Calu3 (cell line): ENCODE measurements around the gene IL25. TPM values are rescaled to one million over a fixed set of nuclear protein-coding genes. Genes with fewer than 3 reads are reported as not detected.

Experiments
- BruUV-seq: library from RNA; stranded (reverse); fragments of 400-500 nt; replicated peaks from 2 replicates; lab custom pipeline; 2021; lab: Mats Ljungman, UMichigan
- CTCF ChIA-PET: fragments of 300-600 bp; sonication (Branson Sonifier 250); formaldehyde crosslinking; loops from one replicate; lab custom pipeline; 2022; ENCODE audit warnings: antibody characterized with exemption; lab: Charles Lee
- DNase-seq: peaks from one replicate; pipeline ENCODE4 v3.0.0; 2022
- H3K27ac Mint-ChIP-seq: one replicate; pipeline ENCODE4 v1.8.0; 2022; ENCODE audit warnings: mixed read lengths; ENCODE audit not compliant: unreplicated experiment
- H3K27me3 Mint-ChIP-seq: one replicate; pipeline ENCODE4 v1.8.0; 2022; ENCODE audit warnings: mixed read lengths; ENCODE audit not compliant: unreplicated experiment
- H3K36me3 Mint-ChIP-seq: one replicate; pipeline ENCODE4 v1.8.0; 2022; ENCODE audit warnings: mild to moderate bottlenecking, moderate library complexity, mixed read lengths; ENCODE audit not compliant: insufficient read depth, unreplicated experiment
- H3K4me1 Mint-ChIP-seq: one replicate; pipeline ENCODE4 v1.8.0; 2022; ENCODE audit warnings: mild to moderate bottlenecking, low read depth, mixed read lengths; ENCODE audit not compliant: unreplicated experiment
- H3K4me3 Mint-ChIP-seq: one replicate; pipeline ENCODE4 v1.8.0; 2022; ENCODE audit warnings: mild to moderate bottlenecking, low read depth, moderate library complexity, mixed read lengths; ENCODE audit not compliant: unreplicated experiment
- H3K9me3 Mint-ChIP-seq: one replicate; pipeline ENCODE4 v1.8.0; 2022; ENCODE audit warnings: low read depth, mixed read lengths; ENCODE audit not compliant: unreplicated experiment
- CTCF ChIP-seq: fragments of 200-600 bp; IDR thresholded peaks from one replicate; pipeline ENCODE4 v1.8.0; 2022; ENCODE audit warnings: antibody characterized with exemption; ENCODE audit not compliant: unreplicated experiment
- intact Hi-C: fragments of 100-400 bp; cut with micrococcal nuclease; formaldehyde crosslinking; loops from one replicate; pipeline ENCODE4 v1.10.0; 2022; ENCODE audit not compliant: unreplicated experiment
- total RNA-seq: library from RNA; stranded (reverse); gene quantifications from 2 replicates; pipeline ENCODE4 v1.2.3, GENCODE V29; 2022

Gene IL25
- total RNA-seq, 1 experiment from 2014 or later = not detected

- no peak overlapping the region for H3K4me3 Mint-ChIP-seq
- no peaks in the 10 kb centered on the region for H3K4me1 Mint-ChIP-seq
- intact Hi-C loops = no loop called here
- no peak for DNase-seq
- no peaks in the 10 kb centered on the region for H3K9me3 Mint-ChIP-seq
- no TSS peak for BruUV-seq
- H3K27me3 Mint-ChIP-seq = peaks cover 87% of the 10 kb centered on the region
- CTCF ChIA-PET = no interaction called here
- no peak for TF ChIP-seq CTCF
- H3K36me3 Mint-ChIP-seq = no peaks in the 10 kb centered on the region
- H3K27ac Mint-ChIP-seq = no peak overlapping the region
These were observed 13.4 kb upstream of the IL25 start for GRCh38 chr14:23359167-23359626.

GRCh38 chr14:23359722-23360447 is 12.7 kb upstream of the IL25 start:
- TF ChIP-seq CTCF = no peak
- intact Hi-C loops = no loop called here
- peaks cover 87% of the 10 kb centered on the region for H3K27me3 Mint-ChIP-seq
- H3K4me1 Mint-ChIP-seq = no peaks in the 10 kb centered on the region
- no peaks in the 10 kb centered on the region for H3K36me3 Mint-ChIP-seq
- BruUV-seq = no TSS peak
- H3K9me3 Mint-ChIP-seq = no peaks in the 10 kb centered on the region
- no peak overlapping the region for H3K4me3 Mint-ChIP-seq
- no peak for DNase-seq
- CTCF ChIA-PET = interaction anchor here (0.9 to 1.0 kb wide), 2 partner anchors 20 to 27 kb away, joined by 3 read pairs; no protein-coding TSS in a partner anchor
- no peak overlapping the region for H3K27ac Mint-ChIP-seq

- Mint-ChIP-seq H3K4me3 (no peak overlapping the region), H3K27ac (no peak overlapping the region), H3K9me3 (no peaks in the 10 kb centered on the region), H3K27me3 (peaks cover 86% of the 10 kb centered on the region), H3K4me1 (no peaks in the 10 kb centered on the region), H3K36me3 (no peaks in the 10 kb centered on the region)
- TF ChIP-seq CTCF = no peak
- no TSS peak for BruUV-seq
- peak; percentile 13 for DNase-seq
- intact Hi-C loops = no loop called here
- CTCF ChIA-PET = interaction anchor here (0.9 to 1.0 kb wide), 2 partner anchors 20 to 28 kb away, joined by 3 read pairs; no protein-coding TSS in a partner anchor
These were observed 12.1 kb upstream of the IL25 start for GRCh38 chr14:23360496-23360895.

GRCh38 chr14:23361320-23361719 is 11.3 kb upstream of the IL25 start:
- Mint-ChIP-seq H3K4me1 (no peaks in the 10 kb centered on the region), H3K27ac (no peak overlapping the region), H3K27me3 (peaks cover 83% of the 10 kb centered on the region), H3K4me3 (no peak overlapping the region), H3K9me3 (no peaks in the 10 kb centered on the region), H3K36me3 (no peaks in the 10 kb centered on the region)
- no TSS peak for BruUV-seq
- CTCF ChIA-PET = interaction anchor here (0.5 to 1.0 kb wide), 2 partner anchors 19 to 345 kb away, joined by 3 to 4 read pairs; no protein-coding TSS in a partner anchor
- TF ChIP-seq CTCF = no peak
- DNase-seq = no peak
- intact Hi-C loops = no loop called here
